ENCODE results near the gene XPC. TPM values are rescaled to one million over a fixed set of nuclear protein-coding genes. Genes with fewer than 3 reads are reported as not detected.

The XPC gene
- polyA plus RNA-seq, 1 donor from 2014 or later = 21.9 TPM

GRCh38 chr3:14210843-14211594 is 32.6 kb upstream of the XPC start:
- no peak overlapping the region for H3K4me2 ChIP-seq (ENCODE audit: low read length)

DNA sequence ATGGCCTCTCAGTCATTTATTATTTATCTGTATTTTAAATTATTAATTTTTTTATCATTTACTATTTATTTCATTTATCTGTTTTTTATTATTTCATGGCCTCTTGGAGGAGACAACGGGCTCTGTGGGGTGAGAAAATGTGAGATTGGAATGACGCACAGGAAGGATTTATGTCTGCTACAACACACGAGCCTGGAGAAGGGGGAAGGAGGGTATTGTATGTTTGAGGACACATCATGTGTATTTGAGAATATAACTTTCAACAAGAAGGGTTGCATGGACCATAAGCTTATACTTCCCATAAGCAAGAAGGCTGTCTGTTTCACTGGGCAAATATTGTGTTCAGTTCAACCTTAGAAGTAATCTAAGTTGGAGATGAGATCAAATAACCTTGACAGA is 31.9 kb upstream of the XPC start:
- no peaks in the 10 kb centered on the region for H3F3A ChIP-seq (ENCODE audit: insufficient read depth, low read length, poor library complexity, severe bottlenecking)
- no peak overlapping the region for H3K4me2 ChIP-seq (ENCODE audit: low read length)
- H2AFZ ChIP-seq (ENCODE audit: low read depth, low read length) = no peak overlapping the region
- no peak overlapping the region for H3K9ac ChIP-seq (ENCODE audit: low read length)
- no peaks in the 10 kb centered on the region for H3K9me2 ChIP-seq (ENCODE audit: insufficient read depth, low read length)
- no peak overlapping the region for H3K4me3 ChIP-seq (ENCODE audit: low read length)
- H3K36me3 ChIP-seq (ENCODE audit: insufficient read depth, low read length) = no peaks in the 10 kb centered on the region
- H3K27ac ChIP-seq (ENCODE audit: low read length) = no peak overlapping the region
- TF ChIP-seq REST (IDR thresholded peaks at IDR 0.05; ENCODE audit: borderline replicate concordance) (no peak), MXI1 (conservative IDR thresholded peaks at IDR 0.05; ENCODE audit: poor library complexity, severe bottlenecking) (no peak), SMC3 (conservative IDR thresholded peaks at IDR 0.05; ENCODE audit: poor library complexity) (no peak), EP300 (conservative IDR thresholded peaks at IDR 0.05; ENCODE audit: poor library complexity, severe bottlenecking) (no peak), EZH2 (IDR thresholded peaks at IDR 0.05; ENCODE audit: borderline replicate concordance, insufficient read depth, low read length, poor library complexity, severe bottlenecking) (no peak), TAF1 (IDR thresholded peaks at IDR 0.05; ENCODE audit: low read depth) (no peak), RAD21 (conservative IDR thresholded peaks at IDR 0.05) (no peak), POLR2AphosphoS5 (IDR thresholded peaks at IDR 0.05) (no peak), CTCF (IDR thresholded peaks at IDR 0.05; ENCODE audit: poor library complexity, severe bottlenecking) (no peak)
- H3K9me3 ChIP-seq (ENCODE audit: low read length) = no peaks in the 10 kb centered on the region
- H3K79me2 ChIP-seq (replicated peaks; ENCODE audit: insufficient read depth, low read length) = no peaks in the 10 kb centered on the region
- H4K20me1 ChIP-seq (ENCODE audit: insufficient read depth) = no peaks in the 10 kb centered on the region
- no peaks in the 10 kb centered on the region for H3K27me3 ChIP-seq (ENCODE audit: insufficient read depth, low read depth, low read length)

More at GRCh38 chr3:14210843-14211594, 32.6 kb upstream of the XPC start:
- no peak overlapping the region for H3K9ac ChIP-seq (ENCODE audit: low read length)
- H3K27ac ChIP-seq (ENCODE audit: low read length) = no peak overlapping the region
- no peaks in the 10 kb centered on the region for H4K20me1 ChIP-seq (ENCODE audit: insufficient read depth)
- TF ChIP-seq CTCF (IDR thresholded peaks at IDR 0.05; ENCODE audit: poor library complexity, severe bottlenecking) = no peak
- H2AFZ ChIP-seq (ENCODE audit: low read depth, low read length) = no peak overlapping the region
- no peaks in the 10 kb centered on the region for H3K27me3 ChIP-seq (ENCODE audit: insufficient read depth, low read depth, low read length)
- no peaks in the 10 kb centered on the region for H3F3A ChIP-seq (ENCODE audit: insufficient read depth, low read length, poor library complexity, severe bottlenecking)
- H3K79me2 ChIP-seq (replicated peaks; ENCODE audit: insufficient read depth, low read length) = no peaks in the 10 kb centered on the region
- H3K9me3 ChIP-seq (ENCODE audit: low read length) = no peaks in the 10 kb centered on the region
- H3K4me3 ChIP-seq (ENCODE audit: low read length) = no peak overlapping the region
- H3K36me3 ChIP-seq (ENCODE audit: insufficient read depth, low read length) = no peaks in the 10 kb centered on the region
- no peaks in the 10 kb centered on the region for H3K9me2 ChIP-seq (ENCODE audit: insufficient read depth, low read length)
